ENCODE measurements around the gene KRT222. TPM values are rescaled to one million over a fixed set of nuclear protein-coding genes. Genes with fewer than 3 reads are reported as not detected.

KRT222 gene
- total RNA-seq, 4 donors from 2014 or later, result 0.79 to 1.8 (median 1.3) TPM; not detected in 1

- no peaks in the 10 kb centered on the region for H3K9me3 ChIP-seq
- DNase-seq, result no peak
- 65 to 89% methylated on average over 2 to 3 of the region's 3 CpGs for WGBS, 2 donors
- H3K4me3 ChIP-seq, result no peak overlapping the region
- intact Hi-C loops (cut with DNase I), result no loop called here
- peaks cover 0 to 25% (median 0%) of the 10 kb centered on the region in 4 donors for H3K27me3 ChIP-seq
- no peaks in the 10 kb centered on the region for H3K36me3 ChIP-seq
- TF ChIP-seq CTCF (IDR thresholded peaks at IDR 0.05) (no peak), POLR2A (IDR thresholded peaks at IDR 0.05) (no peak)
- H3K27ac ChIP-seq, result no peak overlapping the region
- peaks cover 0 to 47% (median 2%) of the 10 kb centered on the region in 3 donors for H3K4me1 ChIP-seq
Observed at GRCh38 chr17:40702271-40702670, 37.3 kb upstream of the KRT222 start.

- H3K9me3 ChIP-seq, result no peaks in the 10 kb centered on the region
- no peak for DNase-seq
- 70 to 74% methylated on average over 5 of the region's 5 CpGs for WGBS, 2 donors
- peaks cover 0 to 26% (median 0%) of the 10 kb centered on the region in 4 donors for H3K27me3 ChIP-seq
- intact Hi-C loops (cut with DNase I), result no loop called here
- peaks cover 0 to 36% (median 5%) of the 10 kb centered on the region in 3 donors for H3K4me1 ChIP-seq
- H3K36me3 ChIP-seq, result no peaks in the 10 kb centered on the region
- no peak overlapping the region for H3K4me3 ChIP-seq
- no peak for TF ChIP-seq CTCF (IDR thresholded peaks at IDR 0.05)
- no peak for TF ChIP-seq POLR2A (IDR thresholded peaks at IDR 0.05)
- no peak overlapping the region for H3K27ac ChIP-seq
Observed at GRCh38 chr17:40699853-40700252, 34.9 kb upstream of the KRT222 start.

DNA sequence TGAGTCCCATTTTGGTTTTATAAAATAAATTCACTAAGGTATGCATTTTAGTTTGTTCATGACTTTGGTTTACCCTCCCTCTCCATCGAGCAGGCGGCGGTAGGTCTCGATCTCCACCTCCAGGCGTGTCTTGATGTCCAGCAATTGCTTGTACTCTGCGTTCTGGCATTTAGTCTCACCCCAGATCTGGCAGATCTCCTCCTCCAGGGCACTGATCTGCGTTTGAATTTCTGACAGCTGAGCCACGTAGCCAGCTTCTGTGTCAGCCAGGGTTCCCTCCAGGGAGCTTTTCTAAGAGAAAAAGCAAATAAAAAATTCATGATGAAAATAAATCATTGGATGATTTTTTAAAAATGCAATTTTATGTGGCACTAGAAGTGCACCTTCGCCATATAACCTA lies 34.4 kb upstream of the KRT222 start:
- Histone ChIP-seq H3K4me3 (no peak overlapping the region), H3K9me3 (no peaks in the 10 kb centered on the region), H3K36me3 (no peaks in the 10 kb centered on the region), H3K4me1 (peaks cover 0 to 33% (median 5%) of the 10 kb centered on the region in 3 donors), H3K27me3 (peaks cover 0 to 31% (median 0%) of the 10 kb centered on the region in 4 donors), H3K27ac (no peak overlapping the region)
- intact Hi-C loops (cut with DNase I), result no loop called here
- DNase-seq, result no peak
- TF ChIP-seq POLR2A (IDR thresholded peaks at IDR 0.05) (no peak), CTCF (IDR thresholded peaks at IDR 0.05) (no peak)
- WGBS, 2 donors, result 56 to 72% methylated on average over 9 of the region's 9 CpGs

DNA sequence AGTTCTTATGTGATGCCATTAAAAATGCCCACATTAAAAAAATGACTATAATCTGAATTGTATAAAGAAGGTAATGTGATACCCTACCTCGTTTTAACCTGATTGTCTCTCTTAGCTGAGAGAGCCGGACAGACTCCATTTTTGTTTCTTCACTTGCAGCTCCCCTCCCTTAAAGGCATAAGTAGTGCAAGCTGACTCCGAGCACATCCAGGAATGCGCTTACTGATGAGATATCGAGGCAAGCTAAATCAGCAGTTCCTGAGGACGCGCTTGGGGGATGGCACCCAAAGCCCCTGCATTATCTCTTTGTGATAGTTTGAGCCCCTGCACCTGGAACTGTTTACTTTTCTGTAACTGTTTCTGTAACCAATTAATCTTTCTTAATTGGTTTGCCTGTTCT lies 32.3 kb upstream of the KRT222 start:
- intact Hi-C loops (cut with DNase I), result no loop called here
- Histone ChIP-seq H3K4me1 (peaks cover 0 to 25% (median 5%) of the 10 kb centered on the region in 3 donors), H3K36me3 (no peaks in the 10 kb centered on the region), H3K27ac (no peak overlapping the region), H3K9me3 (no peaks in the 10 kb centered on the region), H3K4me3 (no peak overlapping the region), H3K27me3 (peaks cover 0 to 22% (median 0%) of the 10 kb centered on the region in 4 donors)
- DNase-seq, result no peak
- TF ChIP-seq POLR2A (IDR thresholded peaks at IDR 0.05) (no peak), CTCF (IDR thresholded peaks at IDR 0.05) (no peak)
- 52 to 56% methylated on average over 7 of the region's 7 CpGs for WGBS, 2 donors

DNA sequence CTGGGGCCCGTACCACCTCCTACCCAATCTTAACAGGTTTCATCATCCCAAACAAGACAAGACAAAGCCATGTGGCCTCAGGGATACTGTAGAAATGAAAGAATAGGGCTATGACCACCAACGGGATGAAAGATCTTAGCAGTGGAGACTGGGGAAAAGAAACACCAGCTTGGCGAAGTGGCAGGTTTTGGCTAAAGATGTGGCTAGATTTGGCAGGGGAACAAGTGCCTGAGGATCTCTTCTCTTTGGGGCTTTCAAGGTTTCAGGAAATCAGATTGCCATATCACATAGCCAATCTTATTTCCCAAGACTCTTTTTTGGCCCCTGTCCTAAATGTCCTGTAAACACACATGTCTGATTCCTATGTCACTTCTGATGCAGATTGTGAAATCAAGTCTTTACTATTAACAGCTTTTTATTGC lies 31.7 kb upstream of the KRT222 start:
- H3K27me3 ChIP-seq, result peaks cover 0 to 16% (median 0%) of the 10 kb centered on the region in 4 donors
- intact Hi-C loops (cut with DNase I), result no loop called here
- no peak for TF ChIP-seq POLR2A (IDR thresholded peaks at IDR 0.05)
- no peak for TF ChIP-seq CTCF (IDR thresholded peaks at IDR 0.05)
- H3K27ac ChIP-seq, result peak overlapping the region in 1 of 4 donors; percentile 38
- no peaks in the 10 kb centered on the region for H3K36me3 ChIP-seq
- H3K4me3 ChIP-seq, result no peak overlapping the region
- 25 to 45% methylated on average over 3 of the region's 3 CpGs for WGBS, 2 donors
- no peak for DNase-seq
- peaks cover 0 to 25% (median 5%) of the 10 kb centered on the region in 3 donors for H3K4me1 ChIP-seq
- H3K9me3 ChIP-seq, result no peaks in the 10 kb centered on the region

All from esophagus squamous epithelium (tissue), 5 donors.